K562 (cell line): ENCODE measurements around the gene MAML1. TPM values are rescaled to one million over a fixed set of nuclear protein-coding genes. Genes with fewer than 3 reads are reported as not detected.

Experiments
- ATAC-seq: fragments of 200-7000 bp; cut with Tn5 transposase; 3 replicates; pipeline ENCODE4 v1.9.1; 2020; ENCODE audit warnings: moderate library complexity
- BruUV-seq: library from RNA; stranded (reverse); fragments of 400-500 nt; replicated peaks from 2 replicates; lab custom pipeline; 2021; lab: Mats Ljungman, UMichigan
- CTCF ChIA-PET: fragments of 300-600 bp; formaldehyde crosslinking; extraction: SDS; loops from one replicate; lab custom pipeline; 2021; ENCODE audit warnings: low intra/inter-chr PET ratio; lab: Yijun Ruan, JAX
- POLR2A ChIA-PET: fragments of 300-600, 350-650 bp; sonication (Branson Sonifier 250); formaldehyde crosslinking; extraction: SDS; loops from one replicate; lab custom pipeline; 2021; ENCODE audit warnings: antibody characterized with exemption, inconsistent platforms; lab: Yijun Ruan, JAX
- DNase-seq, 4 experiments: peaks; one replicate each; pipeline versions ENCODE4 v3.0.0 to v3.0.0-alpha.2; 2011 to 2018; ENCODE audit warnings: low spot score in 3 of 4, mixed read lengths in 3 of 4; ENCODE audit errors: extremely low read depth in 1 of 4
- FAIRE-seq: peaks from 2 replicates; lab custom pipeline; 2011; peaks lifted over from hg19 to GRCh38; lab: Jason Lieb, UNC
- H2AFZ ChIP-seq: 2 replicates; pipeline ENCODE4 v1.6.0; 2011; ENCODE audit warnings: low read depth, low read length, control low read depth, inconsistent platforms
- H3K27ac ChIP-seq: fragments of 200-600 bp; 3 replicates; pipeline ENCODE4 v1.8.0; 2011; ENCODE audit warnings: low read depth, mild to moderate bottlenecking, control low read depth, inconsistent platforms, low read length, moderate library complexity, mixed read lengths; ENCODE audit errors: extremely low read depth
- H3K27me3 ChIP-seq, 2 experiments: fragments of 300-600 bp in 1 of 2; 2 replicates in 1 of 2; 3 replicates in 1 of 2; pipeline versions ENCODE4 v1.6.0 to v1.8.0; 2011; ENCODE audit warnings: inconsistent platforms in 2 of 2, low read length in 2 of 2, mild to moderate bottlenecking in 1 of 2, mixed read lengths in 1 of 2, moderate library complexity in 1 of 2; ENCODE audit not compliant: control insufficient read depth in 2 of 2, insufficient read depth in 2 of 2
- H3K36me3 ChIP-seq: fragments of 300-600 bp; 3 replicates; pipeline ENCODE4 v1.8.0; 2011; ENCODE audit warnings: mild to moderate bottlenecking, low read length, inconsistent platforms; ENCODE audit not compliant: control insufficient read depth, insufficient read depth
- H3K4me1 ChIP-seq, 2 experiments: fragments of 200-600 bp in 1 of 2; replicated peaks in 1 of 2; 2 replicates in 1 of 2; 3 replicates in 1 of 2; pipeline versions ENCODE4 v1.5.1 to v1.8.0; 2011; ENCODE audit warnings: inconsistent platforms in 2 of 2, low read length in 2 of 2, mild to moderate bottlenecking in 1 of 2, mixed read lengths in 1 of 2, moderate library complexity in 1 of 2; ENCODE audit not compliant: control insufficient read depth in 2 of 2, insufficient read depth in 2 of 2
- H3K4me2 ChIP-seq: 2 replicates; pipeline ENCODE4 v1.6.1; 2011; ENCODE audit warnings: low read length, control low read depth, inconsistent platforms, mixed read lengths; ENCODE audit not compliant: insufficient read depth
- H3K4me3 ChIP-seq: fragments of 200-600 bp; sonication (generic), shearing (Covaris generic); 2 replicates; pipeline ENCODE4 v1.5.1; 2016; ENCODE audit warnings: control low read depth, inconsistent platforms
- H3K79me2 ChIP-seq: fragments of 200-600 bp; 3 replicates; pipeline ENCODE4 v1.8.0; 2011; ENCODE audit warnings: low read length, inconsistent platforms; ENCODE audit not compliant: control insufficient read depth, insufficient read depth
- H3K9ac ChIP-seq, 2 experiments: 2 replicates each; pipeline versions ENCODE4 v1.6.0 to v1.6.1; 2011; ENCODE audit warnings: low read depth in 2 of 2, low read length in 2 of 2, control low read depth in 1 of 2, inconsistent platforms in 1 of 2, mild to moderate bottlenecking in 1 of 2, mixed read lengths in 1 of 2; ENCODE audit not compliant: insufficient read depth in 1 of 2
- H3K9me1 ChIP-seq: one replicate; pipeline ENCODE4 v1.6.0; 2011; ENCODE audit warnings: inconsistent platforms, mild to moderate bottlenecking, low read length, moderate library complexity; ENCODE audit not compliant: control insufficient read depth, insufficient read depth
- H3K9me3 ChIP-seq: replicated peaks from 2 replicates; pipeline ENCODE4 v1.5.1; 2011; ENCODE audit warnings: low read depth, low read length, inconsistent platforms; ENCODE audit not compliant: control insufficient read depth, insufficient read depth
- H4K20me1 ChIP-seq: replicated peaks from 2 replicates; pipeline ENCODE4 v1.6.1; 2011; ENCODE audit warnings: low read length, inconsistent platforms, mixed read lengths; ENCODE audit not compliant: control insufficient read depth, insufficient read depth
- CREB1 ChIP-seq, 2 experiments: sonication (generic) in 1 of 2; formaldehyde crosslinking in 1 of 2; IDR thresholded peaks; 2 replicates each; pipeline versions ENCODE4 v1.6.1 to v1.8.0; 2012 to 2022; ENCODE audit warnings: inconsistent platforms in 1 of 2, mild to moderate bottlenecking in 1 of 2, missing genetic modification reagents in 1 of 2, moderate library complexity in 1 of 2
- FOSL1 ChIP-seq: fragments of 200-800 bp; sonication (Bioruptor generic); conservative IDR thresholded peaks from 2 replicates; pipeline ENCODE4 v1.6.1; 2016; ENCODE audit warnings: missing genetic modification characterization, missing compliant biosample characterization
- GABPB1 ChIP-seq: sonication (generic); formaldehyde crosslinking; IDR thresholded peaks from 2 replicates; pipeline ENCODE4 v1.8.0; 2022; ENCODE audit warnings: mild to moderate bottlenecking, missing genetic modification reagents
- HNRNPLL ChIP-seq: fragments of 200-400 bp; formaldehyde crosslinking; IDR thresholded peaks from 2 replicates; pipeline ENCODE4 v1.6.1; 2017; ENCODE audit warnings: low read length, low read depth, mild to moderate bottlenecking; ENCODE audit not compliant: poor library complexity, severe bottlenecking
- KLF10 ChIP-seq: fragments of 250-450 bp; sonication (Bioruptor Pico); IDR thresholded peaks from 2 replicates; pipeline ENCODE4 v1.6.1; 2021; ENCODE audit warnings: matching md5 sums
- SFPQ ChIP-seq: fragments of 200-400 bp; formaldehyde crosslinking; IDR thresholded peaks from 2 replicates; pipeline ENCODE4 v1.6.1; 2017; ENCODE audit warnings: mild to moderate bottlenecking, low read depth, low read length, moderate library complexity
- U2AF1 ChIP-seq: fragments of 200-400 bp; formaldehyde crosslinking; optimal IDR thresholded peaks from 2 replicates; pipeline ENCODE3; 2017; ENCODE audit warnings: mild to moderate bottlenecking, low read depth, low read length, moderate library complexity
- YBX1 ChIP-seq: fragments of 450-650 bp; IDR thresholded peaks from 2 replicates; pipeline ENCODE4 v1.7.1; 2016; ENCODE audit warnings: mild to moderate bottlenecking
- ZKSCAN8 ChIP-seq: fragments of 200-800 bp; sonication (Bioruptor generic); IDR thresholded peaks from 2 replicates; pipeline ENCODE4 v1.6.1; 2016; ENCODE audit warnings: missing genetic modification characterization, missing compliant biosample characterization
- WGBS: fragments of 100-300 bp; shearing (Covaris generic); methylation state at CpG from one replicate; pipeline ENCODE4 v1.1.6; 2016; ENCODE audit warnings: low coverage, mixed read lengths; ENCODE audit not compliant: insufficient coverage; ENCODE audit errors: missing lambda C conversion rate; 5-methylcytosine and 5-hydroxymethylcytosine counted together
- in situ Hi-C: fragments of 300-500 bp; cut with MboI; formaldehyde crosslinking; loops from 4 replicates; pipeline ENCODE4 v1.15.0; 2018; ENCODE audit warnings: inconsistent platforms, mixed read lengths
- intact Hi-C: fragments of 100-400 bp; cut with micrococcal nuclease; formaldehyde crosslinking; loops from 2 replicates; pipeline ENCODE4 v1.14.2; 2022
- polyA plus RNA-seq, 8 experiments: library from polyadenylated mRNA; depleted of rRNA in 4 of 8; stranded (reverse) in 5 of 8; unstranded in 3 of 8; fragments of >200 nt; fragmentation: Nextera tagmentation in 2 of 8; fragmentation: Illumina TruSeq in 1 of 8; extraction: Ambion mirVana in 2 of 8; extraction: Trizol in 1 of 8; gene quantifications; 2 replicates each; pipeline versions ENCODE4 v1.2.1 to v1.2.3, GENCODE V29; 2011 to 2014; ENCODE audit warnings: inconsistent platforms in 1 of 8, missing spikeins in 1 of 8
- total RNA-seq, 7 experiments: library from RNA; depleted of rRNA in 6 of 7; stranded (reverse); fragments of >200 nt in 6 of 7; fragmentation: Illumina TruSeq in 2 of 7; extraction: Trizol in 2 of 7; gene quantifications; 2 replicates each; pipeline versions ENCODE4 v1.2.1 to v1.2.3, GENCODE V29; 2011 to 2021; ENCODE audit warnings: low replicate concordance in 1 of 7

MAML1 gene
- total and polyA plus RNA-seq, 9 of the 15 experiments (the other 6 are each of a cell fraction or from before 2014, with no cell fraction given), result 0.32 to 18.4 (median 7.0) TPM

GRCh38 chr5:179764056-179764455, 31.4 kb downstream of the MAML1 start:
- CTCF ChIA-PET, result no interaction called here

More at GRCh38 chr5:179764056-179764455, 31.4 kb downstream of the MAML1 start:
- Histone ChIP-seq H3K9ac (no peak overlapping the region; a peak in 1 of 4 replicates), H3K79me2 (peaks cover 83% of the 10 kb centered on the region), H3K4me2 (no peak overlapping the region), H3K36me3 (peaks cover 47% of the 10 kb centered on the region), H3K27me3 (no peaks in the 10 kb centered on the region), H3K9me3 (no peaks in the 10 kb centered on the region), H3K27ac (no peak overlapping the region), H3K9me1 (peaks cover 20% of the 10 kb centered on the region), H3K4me1 (peaks cover 30 to 52% of the 10 kb centered on the region in 2 experiments), H4K20me1 (peaks cover 49% of the 10 kb centered on the region), H3K4me3 (no peak overlapping the region), H2AFZ (no peak overlapping the region)
- DNase-seq, result no peak
- in situ Hi-C loops, result no loop called here
- no peak for ATAC-seq
- intact Hi-C loops, result loop anchor here (5.0 kb wide), 1 partner anchor 328 kb away; no protein-coding TSS in a partner anchor
- no peak for FAIRE-seq
- no peak for TF ChIP-seq KLF10 (CRISPR knock-in tag)
- no peak for TF ChIP-seq GABPB1 (CRISPR knock-in tag)
- TF ChIP-seq HNRNPLL, result no peak
- TF ChIP-seq ZKSCAN8 (CRISPR knock-in tag), result no peak
- TF ChIP-seq YBX1, result no peak
- TF ChIP-seq CREB1 (IDR thresholded peaks at IDR 0.05), result no peak
- no peak for TF ChIP-seq CREB1 (CRISPR knock-in tag; IDR thresholded peaks at IDR 0.05)
- TF ChIP-seq SFPQ, result no peak
- TF ChIP-seq U2AF1, result no peak
- TF ChIP-seq FOSL1 (tag), result no peak
- no TSS peak for BruUV-seq
- 57% methylated on average over 5 of the region's 8 CpGs for WGBS
- POLR2A ChIA-PET, result interaction anchor here (1.0 kb wide), 2 partner anchors 30 to 69 kb away, joined by 3 read pairs; partner anchors contain the start of gene LTC4S
